SK-N-MC (cell line): ENCODE data around the gene ZNF19.

Experiments used
- DNase-seq: peaks from one replicate; pipeline ENCODE4 v3.0.0-alpha.2; 2011; ENCODE audit warnings: low read depth, low spot score
- H3K27ac ChIP-seq: fragments of 200-600 bp; sonication (generic); 2 replicates; pipeline ENCODE4 v1.5.1; 2016; ENCODE audit warnings: mixed run types
- H3K36me3 ChIP-seq: fragments of 200-600 bp; sonication (generic); 2 replicates; pipeline ENCODE4 v1.6.1; 2017; ENCODE audit warnings: antibody characterized with exemption, low read length, mixed read lengths; ENCODE audit not compliant: insufficient read depth
- H3K4me3 ChIP-seq: fragments of 200-600 bp; sonication (generic); 2 replicates; pipeline ENCODE4 v1.5.1; 2016
- H3K9ac ChIP-seq: fragments of 200-600 bp; sonication (generic); 2 replicates; pipeline ENCODE4 v1.8.0; 2017; ENCODE audit warnings: mixed run types, mixed read lengths; ENCODE audit not compliant: insufficient read length
- H3K9me3 ChIP-seq: fragments of 200-600 bp; sonication (generic); 2 replicates; pipeline ENCODE4 v1.6.1; 2017; ENCODE audit warnings: low read depth, mild to moderate bottlenecking, antibody characterized with exemption, low read length, moderate library complexity, mixed read lengths
- FOXP2 ChIP-seq: optimal IDR thresholded peaks from 2 replicates; pipeline ENCODE3; 2011; ENCODE audit warnings: mild to moderate bottlenecking, moderate library complexity; ENCODE audit not compliant: insufficient read depth; ENCODE audit errors: extremely low read length, control extremely low read depth
- POLR2AphosphoS5 ChIP-seq: IDR thresholded peaks from 2 replicates; pipeline ENCODE4 v1.6.1; 2012; ENCODE audit warnings: mild to moderate bottlenecking, low read depth, low read length, borderline replicate concordance

Gene ZNF19

DNA sequence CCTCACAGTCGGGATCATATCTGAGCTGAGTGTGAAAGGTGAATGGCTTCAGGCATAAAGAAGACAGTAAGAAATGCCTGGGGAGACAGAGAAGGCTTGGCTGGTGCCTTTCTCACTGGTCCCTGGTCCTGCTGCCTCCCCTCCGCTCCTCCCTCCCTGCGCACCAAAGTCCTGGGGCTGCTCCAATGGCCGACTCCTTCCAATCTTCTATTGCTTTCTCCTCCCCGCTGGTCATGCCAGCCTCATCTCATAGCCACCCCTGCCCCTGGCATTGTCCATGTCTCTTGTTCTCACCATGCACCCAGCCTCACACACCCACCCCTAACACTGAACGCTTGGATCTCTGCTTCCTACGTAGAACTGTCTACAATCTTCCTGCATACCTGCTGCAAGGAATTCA lies 65.3 kb downstream of the ZNF19 start:
- H3K36me3 ChIP-seq, result no peaks in the 10 kb centered on the region
- H3K27ac ChIP-seq, result no peak overlapping the region
- DNase-seq, result no peak
- TF ChIP-seq FOXP2 (no peak), POLR2AphosphoS5 (no peak)
- no peaks in the 10 kb centered on the region for H3K9me3 ChIP-seq
- H3K9ac ChIP-seq, result no peak overlapping the region
- H3K4me3 ChIP-seq, result no peak overlapping the region
